Esophagus squamous epithelium (tissue), 4 donors: ENCODE measurements around the gene MYBPC2.

Source experiments
- CTCF ChIP-seq, 6 experiments: fragments of 450-650 bp in 4 of 6; fragments of 200-600 bp in 2 of 6; sonication (generic) in 2 of 6; IDR thresholded peaks; one replicate each; pipeline ENCODE4 v1.5.1; 2016 to 2019; ENCODE audit warnings: antibody characterized with exemption in 6 of 6, mild to moderate bottlenecking in 4 of 6, moderate library complexity in 4 of 6
- POLR2A ChIP-seq, 4 donors: fragments of 450-650 bp; IDR thresholded peaks; one replicate each; pipeline ENCODE4 v1.6.1; 2017; ENCODE audit warnings: antibody characterized with exemption in 4 of 4, mild to moderate bottlenecking in 4 of 4, moderate library complexity in 3 of 4

GRCh38 chr19:50500753-50501151, 68.1 kb downstream of the MYBPC2 start:
- TF ChIP-seq CTCF (IDR thresholded peaks at IDR 0.05) (no peak), POLR2A (IDR thresholded peaks at IDR 0.05) (no peak)
